Measurements from ENCODE around the gene GM2A.

Gene GM2A

GRCh38 chr5:151221574-151221973, 31.4 kb upstream of the GM2A start:
- TF ChIP-seq, protein P1, sequence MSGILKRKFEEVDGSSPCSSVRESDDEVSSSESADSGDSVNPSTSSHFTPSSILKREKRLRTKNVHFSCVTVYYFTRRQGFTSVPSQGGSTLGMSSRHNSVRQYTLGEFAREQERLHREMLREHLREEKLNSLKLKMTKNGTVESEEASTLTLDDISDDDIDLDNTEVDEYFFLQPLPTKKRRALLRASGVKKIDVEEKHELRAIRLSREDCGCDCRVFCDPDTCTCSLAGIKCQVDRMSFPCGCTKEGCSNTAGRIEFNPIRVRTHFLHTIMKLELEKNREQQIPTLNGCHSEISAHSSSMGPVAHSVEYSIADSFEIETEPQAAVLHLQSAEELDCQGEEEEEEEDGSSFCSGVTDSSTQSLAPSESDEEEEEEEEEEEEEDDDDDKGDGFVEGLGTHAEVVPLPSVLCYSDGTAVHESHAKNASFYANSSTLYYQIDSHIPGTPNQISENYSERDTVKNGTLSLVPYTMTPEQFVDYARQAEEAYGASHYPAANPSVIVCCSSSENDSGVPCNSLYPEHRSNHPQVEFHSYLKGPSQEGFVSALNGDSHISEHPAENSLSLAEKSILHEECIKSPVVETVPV (CRISPR knock-in tag; IDR thresholded peaks at IDR 0.05): no peak
- TF ChIP-seq ZNF565 (CRISPR knock-in tag; conservative IDR thresholded peaks at IDR 0.05; ENCODE audit: low read depth): no peak
- no peak for TF ChIP-seq ISL1 (CRISPR knock-in tag; IDR thresholded peaks at IDR 0.05)
- TF ChIP-seq RARB (CRISPR knock-in tag; IDR thresholded peaks at IDR 0.05): no peak
- TF ChIP-seq CSDC2 (CRISPR knock-in tag; IDR thresholded peaks at IDR 0.05): no peak
- no peak for TF ChIP-seq ESRRG (CRISPR knock-in tag; IDR thresholded peaks at IDR 0.05)
- no peak for TF ChIP-seq PATZ1 (CRISPR knock-in tag; IDR thresholded peaks at IDR 0.05; ENCODE audit: borderline replicate concordance)
- no peak for TF ChIP-seq ZC3H10 (CRISPR knock-in tag; IDR thresholded peaks at IDR 0.05)
- TF ChIP-seq OSR1 (CRISPR knock-in tag; IDR thresholded peaks at IDR 0.05): no peak
- ATAC-seq: no peak

DNA sequence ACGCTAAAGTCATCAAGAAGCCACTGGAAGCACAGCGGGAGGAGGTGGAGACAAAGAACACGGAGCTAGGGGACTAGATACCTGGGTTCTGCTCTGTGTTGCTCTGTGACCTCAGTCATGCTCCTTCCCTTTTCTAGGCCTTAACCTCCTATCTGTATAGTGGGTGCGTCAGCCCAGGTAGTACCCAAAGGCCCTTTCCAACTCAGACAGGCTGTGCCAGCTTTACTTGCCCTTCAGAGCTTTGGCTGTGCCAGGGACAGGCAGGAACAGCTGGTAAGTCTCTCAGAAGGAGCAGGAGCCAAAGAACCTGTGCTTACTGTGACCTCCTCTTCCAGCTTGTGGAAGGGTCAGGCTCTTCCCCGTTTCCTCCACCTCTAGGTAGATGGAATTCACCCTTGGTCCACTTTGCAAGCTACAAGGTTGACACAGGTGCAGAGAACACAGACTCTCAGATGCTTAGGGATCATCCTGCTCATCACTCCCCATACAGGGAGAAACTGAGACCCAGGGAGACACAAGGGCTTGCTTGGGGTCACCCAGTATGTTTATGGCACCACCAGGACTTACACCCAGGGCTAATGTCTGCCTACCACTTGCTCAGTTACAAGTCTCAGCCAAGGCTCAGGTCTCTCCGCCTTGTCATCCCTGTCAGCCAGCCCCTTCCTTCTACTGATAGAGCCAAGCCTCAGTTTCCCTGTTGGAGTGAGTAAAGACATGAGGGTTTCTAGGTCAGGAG, 30.8 kb upstream of the GM2A start:
- ATAC-seq: no peak
- TF ChIP-seq RARB (CRISPR knock-in tag; IDR thresholded peaks at IDR 0.05) (no peak), ZC3H10 (CRISPR knock-in tag; IDR thresholded peaks at IDR 0.05) (no peak), ARNTL (CRISPR knock-in tag; IDR thresholded peaks at IDR 0.05; ENCODE audit: borderline replicate concordance, low read depth) (no peak), TCF4 (CRISPR knock-in tag; IDR thresholded peaks at IDR 0.05; ENCODE audit: borderline replicate concordance) (no peak), ISL1 (CRISPR knock-in tag; IDR thresholded peaks at IDR 0.05) (no peak), PATZ1 (CRISPR knock-in tag; IDR thresholded peaks at IDR 0.05; ENCODE audit: borderline replicate concordance) (no peak), ZFP30 (CRISPR knock-in tag; IDR thresholded peaks at IDR 0.05) (no peak), TOX (CRISPR knock-in tag; IDR thresholded peaks at IDR 0.05; ENCODE audit: borderline replicate concordance) (no peak), CREB5 (CRISPR knock-in tag; IDR thresholded peaks at IDR 0.05; ENCODE audit: low read depth) (no peak), ZNF70 (CRISPR knock-in tag; IDR thresholded peaks at IDR 0.05) (no peak), ESRRG (CRISPR knock-in tag; IDR thresholded peaks at IDR 0.05) (no peak), OSR1 (CRISPR knock-in tag; IDR thresholded peaks at IDR 0.05) (no peak)
- TF ChIP-seq, protein P1 (CRISPR knock-in tag; IDR thresholded peaks at IDR 0.05): no peak
- TF ChIP-seq, protein P2, sequence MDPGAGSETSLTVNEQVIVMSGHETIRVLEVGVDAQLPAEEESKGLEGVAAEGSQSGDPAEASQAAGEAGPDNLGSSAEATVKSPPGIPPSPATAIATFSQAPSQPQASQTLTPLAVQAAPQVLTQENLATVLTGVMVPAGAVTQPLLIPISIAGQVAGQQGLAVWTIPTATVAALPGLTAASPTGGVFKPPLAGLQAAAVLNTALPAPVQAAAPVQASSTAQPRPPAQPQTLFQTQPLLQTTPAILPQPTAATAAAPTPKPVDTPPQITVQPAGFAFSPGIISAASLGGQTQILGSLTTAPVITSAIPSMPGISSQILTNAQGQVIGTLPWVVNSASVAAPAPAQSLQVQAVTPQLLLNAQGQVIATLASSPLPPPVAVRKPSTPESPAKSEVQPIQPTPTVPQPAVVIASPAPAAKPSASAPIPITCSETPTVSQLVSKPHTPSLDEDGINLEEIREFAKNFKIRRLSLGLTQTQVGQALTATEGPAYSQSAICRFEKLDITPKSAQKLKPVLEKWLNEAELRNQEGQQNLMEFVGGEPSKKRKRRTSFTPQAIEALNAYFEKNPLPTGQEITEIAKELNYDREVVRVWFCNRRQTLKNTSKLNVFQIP (CRISPR knock-in tag; IDR thresholded peaks at IDR 0.05; ENCODE audit: borderline replicate concordance, low read depth): no peak
- TF ChIP-seq, protein P3, sequence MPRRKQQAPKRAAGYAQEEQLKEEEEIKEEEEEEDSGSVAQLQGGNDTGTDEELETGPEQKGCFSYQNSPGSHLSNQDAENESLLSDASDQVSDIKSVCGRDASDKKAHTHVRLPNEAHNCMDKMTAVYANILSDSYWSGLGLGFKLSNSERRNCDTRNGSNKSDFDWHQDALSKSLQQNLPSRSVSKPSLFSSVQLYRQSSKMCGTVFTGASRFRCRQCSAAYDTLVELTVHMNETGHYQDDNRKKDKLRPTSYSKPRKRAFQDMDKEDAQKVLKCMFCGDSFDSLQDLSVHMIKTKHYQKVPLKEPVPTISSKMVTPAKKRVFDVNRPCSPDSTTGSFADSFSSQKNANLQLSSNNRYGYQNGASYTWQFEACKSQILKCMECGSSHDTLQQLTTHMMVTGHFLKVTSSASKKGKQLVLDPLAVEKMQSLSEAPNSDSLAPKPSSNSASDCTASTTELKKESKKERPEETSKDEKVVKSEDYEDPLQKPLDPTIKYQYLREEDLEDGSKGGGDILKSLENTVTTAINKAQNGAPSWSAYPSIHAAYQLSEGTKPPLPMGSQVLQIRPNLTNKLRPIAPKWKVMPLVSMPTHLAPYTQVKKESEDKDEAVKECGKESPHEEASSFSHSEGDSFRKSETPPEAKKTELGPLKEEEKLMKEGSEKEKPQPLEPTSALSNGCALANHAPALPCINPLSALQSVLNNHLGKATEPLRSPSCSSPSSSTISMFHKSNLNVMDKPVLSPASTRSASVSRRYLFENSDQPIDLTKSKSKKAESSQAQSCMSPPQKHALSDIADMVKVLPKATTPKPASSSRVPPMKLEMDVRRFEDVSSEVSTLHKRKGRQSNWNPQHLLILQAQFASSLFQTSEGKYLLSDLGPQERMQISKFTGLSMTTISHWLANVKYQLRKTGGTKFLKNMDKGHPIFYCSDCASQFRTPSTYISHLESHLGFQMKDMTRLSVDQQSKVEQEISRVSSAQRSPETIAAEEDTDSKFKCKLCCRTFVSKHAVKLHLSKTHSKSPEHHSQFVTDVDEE (CRISPR knock-in tag; IDR thresholded peaks at IDR 0.05): no peak
